Hepatocyte (in vitro differentiated cells): ENCODE measurements around the gene PRDM16.

Experiments
- EZH2 ChIP-seq: fragments of 200-600 bp; sonication (generic); IDR thresholded peaks from 2 replicates; pipeline ENCODE4 v1.6.1; 2016; ENCODE audit warnings: antibody characterized with exemption, mild to moderate bottlenecking, borderline replicate concordance
- EZH2phosphoT487 ChIP-seq: fragments of 200-600 bp; sonication (generic); IDR thresholded peaks from one replicate; pipeline ENCODE4 v1.6.1; 2018; ENCODE audit warnings: antibody characterized with exemption, mild to moderate bottlenecking, low read depth, moderate library complexity; ENCODE audit not compliant: unreplicated experiment, severe bottlenecking
- TF ChIP-seq, protein P1 (sequence below): fragments of 200-600 bp; sonication (generic); IDR thresholded peaks from 2 replicates; pipeline ENCODE4 v1.5.1; 2016; ENCODE audit warnings: antibody characterized with exemption, mild to moderate bottlenecking; ENCODE audit not compliant: poor library complexity

DNA sequence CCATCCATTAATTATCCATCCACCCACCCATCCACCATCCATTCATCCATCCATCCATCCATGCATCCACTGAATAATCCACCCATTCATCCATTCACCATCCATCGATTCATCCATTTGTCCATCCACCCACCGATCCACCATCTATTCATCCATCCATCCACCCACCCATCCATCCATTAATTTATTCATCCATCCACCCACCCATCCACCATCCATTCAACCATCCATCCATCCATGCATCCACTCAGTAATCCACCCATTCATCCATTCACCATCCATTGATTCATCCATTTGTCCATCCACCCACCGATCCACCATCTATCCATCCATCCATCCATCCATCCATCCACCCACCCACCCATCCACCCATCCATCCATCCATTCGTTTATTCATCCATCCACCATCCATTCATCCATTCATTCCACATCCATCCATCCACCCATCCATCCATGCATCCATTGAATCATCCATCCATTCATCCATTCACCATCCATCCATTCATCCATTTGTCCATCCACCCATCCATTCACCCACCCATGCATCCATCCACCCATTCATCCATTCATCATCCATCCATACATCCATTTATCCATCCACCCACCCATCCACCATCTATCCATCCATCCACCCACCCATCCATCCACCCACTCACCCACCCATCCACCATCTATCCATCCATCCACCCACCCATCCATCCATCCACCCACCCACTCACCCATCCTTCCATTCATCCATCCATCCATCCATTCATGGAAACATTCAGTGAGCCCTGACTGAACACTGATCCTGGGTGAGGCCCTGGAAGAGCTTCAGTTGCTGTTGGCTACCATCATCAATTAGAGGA is 302.1 kb downstream of the PRDM16 start:
- TF ChIP-seq, protein P1, sequence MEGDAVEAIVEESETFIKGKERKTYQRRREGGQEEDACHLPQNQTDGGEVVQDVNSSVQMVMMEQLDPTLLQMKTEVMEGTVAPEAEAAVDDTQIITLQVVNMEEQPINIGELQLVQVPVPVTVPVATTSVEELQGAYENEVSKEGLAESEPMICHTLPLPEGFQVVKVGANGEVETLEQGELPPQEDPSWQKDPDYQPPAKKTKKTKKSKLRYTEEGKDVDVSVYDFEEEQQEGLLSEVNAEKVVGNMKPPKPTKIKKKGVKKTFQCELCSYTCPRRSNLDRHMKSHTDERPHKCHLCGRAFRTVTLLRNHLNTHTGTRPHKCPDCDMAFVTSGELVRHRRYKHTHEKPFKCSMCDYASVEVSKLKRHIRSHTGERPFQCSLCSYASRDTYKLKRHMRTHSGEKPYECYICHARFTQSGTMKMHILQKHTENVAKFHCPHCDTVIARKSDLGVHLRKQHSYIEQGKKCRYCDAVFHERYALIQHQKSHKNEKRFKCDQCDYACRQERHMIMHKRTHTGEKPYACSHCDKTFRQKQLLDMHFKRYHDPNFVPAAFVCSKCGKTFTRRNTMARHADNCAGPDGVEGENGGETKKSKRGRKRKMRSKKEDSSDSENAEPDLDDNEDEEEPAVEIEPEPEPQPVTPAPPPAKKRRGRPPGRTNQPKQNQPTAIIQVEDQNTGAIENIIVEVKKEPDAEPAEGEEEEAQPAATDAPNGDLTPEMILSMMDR, result no peak
- TF ChIP-seq EZH2, result no peak
- TF ChIP-seq EZH2phosphoT487, result no peak
